Measurements from ENCODE around the gene CLN3. TPM values are rescaled to one million over a fixed set of nuclear protein-coding genes. Genes with fewer than 3 reads are reported as not detected.

CLN3 gene
- total RNA-seq (ENCODE audit: low replicate concordance): 4.4 and 21.2 TPM in 2 replicates

DNA sequence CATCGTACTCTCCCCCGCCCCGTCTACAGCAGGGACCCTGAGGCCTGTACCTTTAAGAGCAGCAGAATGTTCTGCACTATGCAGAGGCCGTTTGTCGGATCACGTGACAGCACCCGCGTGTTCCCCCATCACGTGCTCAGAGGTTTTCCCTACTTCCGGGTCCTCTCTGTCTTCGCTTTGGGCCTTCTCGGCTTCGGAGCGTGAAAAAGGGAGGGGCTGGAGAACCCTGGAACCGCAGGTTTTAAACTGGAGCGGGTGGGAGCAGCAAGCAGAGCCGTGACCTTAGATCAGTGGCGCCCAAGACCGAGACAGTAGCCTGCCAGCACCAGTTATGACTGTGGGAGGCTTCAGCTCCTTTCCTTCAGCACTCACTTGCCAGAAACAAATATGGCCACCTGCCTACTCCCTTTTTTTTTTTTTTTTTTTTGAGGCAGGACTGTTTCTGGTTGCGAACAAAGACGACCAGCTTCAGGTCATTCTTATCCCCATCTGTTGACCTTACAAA, at the start of gene CLN3:
Gene CLN3, minus strand, starts transcription at position 105 of the 505 bp plus-strand sequence. CDS start 315 bp downstream, outside the sequence.
- H3K36me3 ChIP-seq: no peaks in the 10 kb centered on the region
- peak within 1 kb of the TSS; percentile 86 for H3K9ac ChIP-seq
- H3K27me3 ChIP-seq: no peaks in the 10 kb centered on the region
- H3K27me3 Mint-ChIP-seq (ENCODE audit: insufficient read depth, low read depth): peaks cover 17% of the 10 kb centered on the region
- no peaks in the 10 kb centered on the region for H3K79me2 ChIP-seq (ENCODE audit: low read depth)
- H3K27ac Mint-ChIP-seq: peak within 1 kb of the TSS; percentile 100
- no peak for TF ChIP-seq CTCF (IDR thresholded peaks at IDR 0.05)
- no peak for TF ChIP-seq EZH2phosphoT487 (IDR thresholded peaks at IDR 0.05)
- no peak for TF ChIP-seq EZH2 (IDR thresholded peaks at IDR 0.05)
- no peaks in the 10 kb centered on the region for H3K9me3 ChIP-seq (ENCODE audit: low read depth)
- H4K20me1 ChIP-seq (ENCODE audit: low read depth): no peaks in the 10 kb centered on the region
- H3K4me1 ChIP-seq: no peaks in the 10 kb centered on the region
- peak within 1 kb of the TSS; percentile 89 for H3K4me3 ChIP-seq
- H3K27ac ChIP-seq: peak within 1 kb of the TSS; percentile 57
- no peaks in the 10 kb centered on the region for H3F3A ChIP-seq (ENCODE audit: low read depth)
- no peaks in the 10 kb centered on the region for H3K4me1 Mint-ChIP-seq
- peak within 1 kb of the TSS; percentile 99 for H2AFZ ChIP-seq (replicated peaks)
- no peaks in the 10 kb centered on the region for H3K9me3 Mint-ChIP-seq
- H3K4me2 ChIP-seq: peak within 1 kb of the TSS; percentile 83
- DNase-seq (ENCODE audit: low spot score): peak; percentile 91
- peak within 1 kb of the TSS; percentile 97 for H3K4me3 Mint-ChIP-seq
- no peaks in the 10 kb centered on the region for H3K36me3 Mint-ChIP-seq

DNA sequence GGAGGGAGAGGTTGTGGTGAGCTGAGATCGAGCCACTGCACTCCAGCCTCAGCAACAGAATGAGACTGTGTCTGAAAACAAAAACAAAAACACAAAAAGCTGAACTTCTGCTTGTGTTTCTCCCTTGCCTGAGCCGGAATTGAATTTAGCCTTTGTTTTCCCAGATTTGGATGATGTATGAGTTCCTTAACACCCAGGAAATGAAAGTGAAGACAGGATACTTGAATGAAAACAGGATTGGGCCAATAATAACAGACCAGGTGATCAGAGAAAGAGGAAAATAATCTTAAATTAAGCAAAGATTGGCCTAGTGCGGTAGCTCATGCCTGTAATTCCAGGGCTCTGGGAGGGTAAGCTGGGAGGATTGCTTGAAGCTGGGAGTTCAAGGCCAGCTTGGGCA, 48.5 kb upstream of the CLN3 start:
- Histone ChIP-seq H3K9me3 (ENCODE audit: low read depth) (no peaks in the 10 kb centered on the region), H3K36me3 (no peaks in the 10 kb centered on the region), H3K27me3 (no peaks in the 10 kb centered on the region), H3K4me3 (no peak overlapping the region), H3K4me1 (no peaks in the 10 kb centered on the region), H3K79me2 (ENCODE audit: low read depth) (no peaks in the 10 kb centered on the region), H2AFZ (replicated peaks) (no peak overlapping the region), H3F3A (ENCODE audit: low read depth) (no peaks in the 10 kb centered on the region), H3K4me2 (no peak overlapping the region), H3K27ac (no peak overlapping the region), H4K20me1 (ENCODE audit: low read depth) (no peaks in the 10 kb centered on the region), H3K9ac (no peak overlapping the region)
- Mint-ChIP-seq H3K27me3 (ENCODE audit: insufficient read depth, low read depth) (peaks cover 6% of the 10 kb centered on the region), H3K36me3 (no peaks in the 10 kb centered on the region), H3K4me3 (no peak overlapping the region), H3K9me3 (no peaks in the 10 kb centered on the region), H3K4me1 (peaks cover 7% of the 10 kb centered on the region), H3K27ac (no peak overlapping the region)
- no peak for DNase-seq (ENCODE audit: low spot score)
- TF ChIP-seq EZH2 (IDR thresholded peaks at IDR 0.05) (no peak), EZH2phosphoT487 (IDR thresholded peaks at IDR 0.05) (no peak), CTCF (IDR thresholded peaks at IDR 0.05) (no peak)

- H3K4me1 Mint-ChIP-seq: peaks cover 7% of the 10 kb centered on the region
- Histone ChIP-seq H3K79me2 (ENCODE audit: low read depth) (no peaks in the 10 kb centered on the region), H3K36me3 (no peaks in the 10 kb centered on the region), H3F3A (ENCODE audit: low read depth) (no peaks in the 10 kb centered on the region), H3K27ac (no peak within 1 kb of the TSS), H3K4me3 (no peak within 1 kb of the TSS), H3K27me3 (no peaks in the 10 kb centered on the region), H2AFZ (replicated peaks) (peak within 1 kb of the TSS; percentile 60), H3K4me1 (no peaks in the 10 kb centered on the region), H3K9me3 (ENCODE audit: low read depth) (no peaks in the 10 kb centered on the region), H3K4me2 (no peak within 1 kb of the TSS), H3K9ac (no peak within 1 kb of the TSS), H4K20me1 (ENCODE audit: low read depth) (no peaks in the 10 kb centered on the region)
- no peak within 1 kb of the TSS for H3K27ac Mint-ChIP-seq
- H3K27me3 Mint-ChIP-seq (ENCODE audit: insufficient read depth, low read depth): peaks cover 6% of the 10 kb centered on the region
- no peaks in the 10 kb centered on the region for H3K9me3 Mint-ChIP-seq
- TF ChIP-seq EZH2 (IDR thresholded peaks at IDR 0.05) (no peak), EZH2phosphoT487 (IDR thresholded peaks at IDR 0.05) (no peak), CTCF (IDR thresholded peaks at IDR 0.05) (no peak)
- no peaks in the 10 kb centered on the region for H3K36me3 Mint-ChIP-seq
- no peak within 1 kb of the TSS for H3K4me3 Mint-ChIP-seq
- no peak for DNase-seq (ENCODE audit: low spot score)
Measured at GRCh38 chr16:28538733-28539596, 47.1 kb upstream of the CLN3 start, which contains the start of gene NUPR1. Gene NUPR1, minus strand, starts transcription at chr16:28538974. Its CDS starts 67 bp downstream, at chr16:28538907.

Measured in neural progenitor cell (in vitro differentiated cells).